ENCODE measurements around the gene KSR2. TPM values are rescaled to one million over a fixed set of nuclear protein-coding genes. Genes with fewer than 3 reads are reported as not detected.
"Not testable (repeated sequence)": the region's sequence is repeated elsewhere in the genome, so short reads cannot be mapped to it uniquely, and the experiment has no call there.

The KSR2 gene
- total RNA-seq, 2 experiments from 2014 or later: 0.03 to 0.15 TPM

- CTCF ChIA-PET (ENCODE audit: unreplicated experiment): no interaction called here
- Histone ChIP-seq H3K9me2 (ENCODE audit: insufficient read depth, low read length) (no peaks in the 10 kb centered on the region), H2AFZ (ENCODE audit: low read length) (no peak overlapping the region), H3K4me1 (ENCODE audit: insufficient read depth, low read length, poor library complexity, severe bottlenecking) (no peaks in the 10 kb centered on the region), H3K9me3 (ENCODE audit: low read length) (no peaks in the 10 kb centered on the region), H3K27ac (ENCODE audit: low read depth, low read length, poor library complexity, severe bottlenecking) (no peak overlapping the region), H3K79me2 (ENCODE audit: insufficient read depth, low read depth, low read length) (no peaks in the 10 kb centered on the region), H3K4me2 (ENCODE audit: low read length) (no peak overlapping the region), H3K36me3 (ENCODE audit: insufficient read depth, low read length) (no peaks in the 10 kb centered on the region), H4K20me1 (ENCODE audit: insufficient read depth, low read length) (no peaks in the 10 kb centered on the region), H3K4me3 (ENCODE audit: low read depth, low read length, poor library complexity, severe bottlenecking) (no peak overlapping the region)
- no peak for DNase-seq (ENCODE audit: low spot score)
- POLR2A ChIA-PET: no interaction called here
- intact Hi-C loops (cut with micrococcal nuclease; ENCODE audit: unreplicated experiment): no loop called here
- no peak for TF ChIP-seq CTCF (conservative IDR thresholded peaks at IDR 0.05; ENCODE audit: low read length)
- no peak for TF ChIP-seq EZH2phosphoT487 (IDR thresholded peaks at IDR 0.05; ENCODE audit: borderline replicate concordance, low read depth, low read length)
- no TSS peak for BruUV-seq (replicated peaks)
Measured at GRCh38 chr12:117738233-117738632, 230.6 kb downstream of the KSR2 start.

- no peak overlapping the region for H2AFZ ChIP-seq (ENCODE audit: low read length)
- H4K20me1 ChIP-seq (ENCODE audit: insufficient read depth, low read length): no peaks in the 10 kb centered on the region
- H3K9me2 ChIP-seq (ENCODE audit: insufficient read depth, low read length): no peaks in the 10 kb centered on the region
- ChIA-PET POLR2A (no interaction called here), CTCF (ENCODE audit: unreplicated experiment) (no interaction called here)
- H3K4me3 ChIP-seq (ENCODE audit: low read depth, low read length, poor library complexity, severe bottlenecking): no peak overlapping the region
- no peak for DNase-seq (ENCODE audit: low spot score)
- H3K79me2 ChIP-seq (ENCODE audit: insufficient read depth, low read depth, low read length): no peaks in the 10 kb centered on the region
- no peaks in the 10 kb centered on the region for H3K4me1 ChIP-seq (ENCODE audit: insufficient read depth, low read length, poor library complexity, severe bottlenecking)
- BruUV-seq (replicated peaks): no TSS peak
- H3K36me3 ChIP-seq (ENCODE audit: insufficient read depth, low read length): no peaks in the 10 kb centered on the region
- TF ChIP-seq CTCF (conservative IDR thresholded peaks at IDR 0.05; ENCODE audit: low read length): no peak
- no peak for TF ChIP-seq EZH2phosphoT487 (IDR thresholded peaks at IDR 0.05; ENCODE audit: borderline replicate concordance, low read depth, low read length)
- intact Hi-C loops (cut with micrococcal nuclease; ENCODE audit: unreplicated experiment): no loop called here
- no peaks in the 10 kb centered on the region for H3K9me3 ChIP-seq (ENCODE audit: low read length)
- H3K27ac ChIP-seq (ENCODE audit: low read depth, low read length, poor library complexity, severe bottlenecking): no peak overlapping the region
- no peak overlapping the region for H3K4me2 ChIP-seq (ENCODE audit: low read length)
Measured at GRCh38 chr12:117733549-117733805, 235.3 kb downstream of the KSR2 start.

GRCh38 chr12:117732761-117733548 lies 235.8 kb downstream of the KSR2 start:
- H3K4me1 ChIP-seq (ENCODE audit: insufficient read depth, low read length, poor library complexity, severe bottlenecking): no peaks in the 10 kb centered on the region
- intact Hi-C loops (cut with micrococcal nuclease; ENCODE audit: unreplicated experiment): no loop called here
- no peak overlapping the region for H3K27ac ChIP-seq (ENCODE audit: low read depth, low read length, poor library complexity, severe bottlenecking)
- H3K36me3 ChIP-seq (ENCODE audit: insufficient read depth, low read length): no peaks in the 10 kb centered on the region
- ChIA-PET CTCF (ENCODE audit: unreplicated experiment) (no interaction called here), POLR2A (interaction anchor here (0.6 kb wide), 1 partner anchor 1043 kb away, joined by 6 read pairs; no protein-coding TSS in a partner anchor)
- H3K4me2 ChIP-seq (ENCODE audit: low read length): no peak overlapping the region
- DNase-seq (ENCODE audit: low spot score): no peak
- TF ChIP-seq CTCF (conservative IDR thresholded peaks at IDR 0.05; ENCODE audit: low read length) (no peak), EZH2phosphoT487 (IDR thresholded peaks at IDR 0.05; ENCODE audit: borderline replicate concordance, low read depth, low read length) (no peak)
- H3K9me3 ChIP-seq (ENCODE audit: low read length): no peaks in the 10 kb centered on the region
- no peak overlapping the region for H3K4me3 ChIP-seq (ENCODE audit: low read depth, low read length, poor library complexity, severe bottlenecking)
- BruUV-seq (replicated peaks): no TSS peak
- no peaks in the 10 kb centered on the region for H4K20me1 ChIP-seq (ENCODE audit: insufficient read depth, low read length)
- no peaks in the 10 kb centered on the region for H3K79me2 ChIP-seq (ENCODE audit: insufficient read depth, low read depth, low read length)
- no peak overlapping the region for H2AFZ ChIP-seq (ENCODE audit: low read length)
- no peaks in the 10 kb centered on the region for H3K9me2 ChIP-seq (ENCODE audit: insufficient read depth, low read length)

- H3K4me2 ChIP-seq (ENCODE audit: low read length); CTCF ChIA-PET (ENCODE audit: unreplicated experiment); H3K4me1 ChIP-seq (ENCODE audit: insufficient read depth, low read length, poor library complexity, severe bottlenecking); intact Hi-C loops (cut with micrococcal nuclease; ENCODE audit: unreplicated experiment); H2AFZ ChIP-seq (ENCODE audit: low read length); H3K9me3 ChIP-seq (ENCODE audit: low read length); BruUV-seq (replicated peaks); H3K36me3 ChIP-seq (ENCODE audit: insufficient read depth, low read length); H3K79me2 ChIP-seq (ENCODE audit: insufficient read depth, low read depth, low read length); H3K4me3 ChIP-seq (ENCODE audit: low read depth, low read length, poor library complexity, severe bottlenecking); H3K9me2 ChIP-seq (ENCODE audit: insufficient read depth, low read length); POLR2A ChIA-PET; H4K20me1 ChIP-seq (ENCODE audit: insufficient read depth, low read length); DNase-seq (ENCODE audit: low spot score); H3K27ac ChIP-seq (ENCODE audit: low read depth, low read length, poor library complexity, severe bottlenecking): not testable (repeated sequence)
Measured at GRCh38 chr12:117731131-117731530, 237.7 kb downstream of the KSR2 start.

All from OCI-LY7 (cell line).